COLO668 (cell line): ENCODE data around the gene CTBP1.

Experiments used
- DNase-seq: peaks from one replicate; lab custom pipeline; 2025; ENCODE audit not compliant: unreplicated experiment; lab: John Stamatoyannopoulos, UW

Gene CTBP1

DNA sequence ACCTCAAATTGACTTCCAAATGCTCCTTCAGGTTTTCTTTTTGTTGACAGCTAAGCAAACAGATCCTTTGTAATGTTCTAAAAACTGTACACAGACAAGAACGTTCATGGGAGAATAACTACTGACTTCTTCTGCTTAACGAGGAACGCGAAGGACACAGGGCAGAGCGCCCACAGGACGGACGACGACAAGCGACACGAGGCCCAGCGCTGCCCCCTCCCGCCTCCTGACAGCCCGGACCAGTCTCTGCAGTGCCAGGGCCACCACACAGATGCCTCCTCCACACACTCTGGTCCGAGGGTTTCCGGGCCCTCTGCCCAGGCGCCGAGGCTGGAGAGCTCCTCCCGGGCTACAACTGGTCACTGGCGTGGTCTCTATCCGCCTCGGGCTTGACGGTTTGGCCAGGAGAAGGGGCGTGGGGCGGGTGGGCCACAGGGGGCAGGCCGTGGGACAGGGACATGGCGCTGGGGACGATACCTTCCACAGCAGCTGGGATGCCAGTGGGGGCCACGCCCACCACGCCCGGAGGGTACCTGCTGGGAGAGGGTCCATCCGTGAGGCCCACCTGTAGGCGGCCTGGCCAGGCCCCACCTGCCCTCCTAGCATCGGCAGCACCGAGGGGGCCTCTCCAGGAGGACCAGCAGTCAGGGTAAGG is 36.9 kb downstream of the CTBP1 start:
- no peak for DNase-seq

DNA sequence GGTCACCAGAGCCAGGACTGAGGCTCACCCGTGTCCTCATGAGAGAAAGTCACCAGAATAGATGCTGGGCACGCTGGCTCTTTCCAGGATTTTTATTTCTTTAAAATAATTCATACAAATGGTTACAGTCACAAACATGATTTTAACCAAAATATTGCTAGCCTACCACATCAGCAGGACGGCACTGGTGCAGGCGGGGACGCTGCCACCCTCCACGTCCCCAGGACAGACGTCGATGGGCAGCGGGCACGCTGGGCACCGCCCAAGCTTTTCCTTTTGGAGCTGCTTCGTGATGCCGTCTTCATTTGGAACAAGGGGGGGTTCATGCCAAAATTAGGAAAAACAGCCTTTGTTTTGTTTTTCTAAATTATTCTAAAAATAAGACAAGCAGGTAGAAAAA is 37.6 kb downstream of the CTBP1 start:
- no peak for DNase-seq

DNA sequence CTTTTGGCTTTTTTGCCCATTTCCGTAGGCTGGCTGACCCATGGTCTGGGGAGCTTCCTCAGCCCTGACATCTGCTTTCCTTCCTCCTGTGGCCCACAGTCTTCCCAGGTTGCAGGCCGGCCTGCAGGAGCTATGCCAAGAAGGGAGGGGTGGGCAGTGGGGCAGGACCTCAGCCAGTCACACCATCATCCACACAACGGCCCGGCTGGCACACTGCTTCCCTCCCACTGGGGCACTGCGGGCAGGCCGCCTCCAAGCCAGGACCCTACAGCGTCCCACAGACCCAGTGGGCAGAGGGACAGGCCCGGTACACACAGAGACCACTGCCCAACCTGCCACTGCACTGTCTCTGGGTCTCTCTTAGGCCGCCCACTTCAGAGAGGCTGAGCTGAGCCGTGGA is 38.0 kb downstream of the CTBP1 start:
- DNase-seq = no peak

DNA sequence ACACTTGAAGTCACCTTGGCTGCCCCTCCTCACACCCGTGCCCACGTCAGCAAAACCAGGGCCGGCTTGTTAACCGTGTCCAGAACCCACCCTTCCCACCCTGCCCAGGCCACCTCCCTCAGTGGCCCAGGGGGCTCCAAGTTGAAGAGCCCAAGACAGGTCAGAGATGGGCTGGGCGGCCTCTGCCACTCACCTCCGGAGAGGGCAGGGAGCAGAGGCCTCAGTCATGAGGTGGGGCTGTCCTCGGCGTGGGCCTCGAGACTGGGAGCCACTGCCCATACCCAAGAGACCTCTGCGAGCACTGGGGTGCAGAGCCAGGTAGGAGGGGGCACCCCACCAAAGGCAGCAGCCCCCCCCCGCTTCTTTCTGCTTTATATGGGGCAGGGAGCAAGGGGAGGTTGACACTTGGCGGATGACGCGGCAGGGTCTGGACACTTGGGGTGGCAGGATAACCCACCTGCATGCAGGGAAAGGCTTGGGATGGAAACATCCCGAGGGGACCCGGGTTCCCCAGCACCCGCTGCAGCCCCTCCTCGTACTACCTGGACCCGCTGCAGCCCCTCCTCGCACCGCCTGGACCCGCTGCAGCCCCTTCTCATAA is 38.6 kb downstream of the CTBP1 start:
- no peak for DNase-seq

DNA sequence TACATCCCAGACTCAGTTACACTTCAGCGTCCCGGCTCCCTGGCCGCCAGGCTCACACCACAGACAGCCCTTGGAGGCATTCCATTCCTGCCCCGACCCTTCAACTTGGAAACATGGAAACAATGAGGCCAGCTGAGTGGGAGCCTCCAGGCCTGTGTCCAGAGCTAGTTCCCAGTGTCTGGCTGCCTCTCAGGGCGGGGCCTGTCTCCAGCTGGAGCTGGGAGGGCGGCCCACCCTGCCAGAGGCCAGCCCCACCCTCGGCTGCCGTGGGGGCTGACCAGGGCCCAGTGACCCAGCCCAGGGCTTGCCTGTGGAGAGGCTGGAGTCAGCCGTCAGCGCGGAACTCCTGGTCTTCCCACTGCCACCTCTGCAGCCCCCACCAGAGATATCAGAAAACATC is 39.1 kb downstream of the CTBP1 start:
- DNase-seq = no peak

DNA sequence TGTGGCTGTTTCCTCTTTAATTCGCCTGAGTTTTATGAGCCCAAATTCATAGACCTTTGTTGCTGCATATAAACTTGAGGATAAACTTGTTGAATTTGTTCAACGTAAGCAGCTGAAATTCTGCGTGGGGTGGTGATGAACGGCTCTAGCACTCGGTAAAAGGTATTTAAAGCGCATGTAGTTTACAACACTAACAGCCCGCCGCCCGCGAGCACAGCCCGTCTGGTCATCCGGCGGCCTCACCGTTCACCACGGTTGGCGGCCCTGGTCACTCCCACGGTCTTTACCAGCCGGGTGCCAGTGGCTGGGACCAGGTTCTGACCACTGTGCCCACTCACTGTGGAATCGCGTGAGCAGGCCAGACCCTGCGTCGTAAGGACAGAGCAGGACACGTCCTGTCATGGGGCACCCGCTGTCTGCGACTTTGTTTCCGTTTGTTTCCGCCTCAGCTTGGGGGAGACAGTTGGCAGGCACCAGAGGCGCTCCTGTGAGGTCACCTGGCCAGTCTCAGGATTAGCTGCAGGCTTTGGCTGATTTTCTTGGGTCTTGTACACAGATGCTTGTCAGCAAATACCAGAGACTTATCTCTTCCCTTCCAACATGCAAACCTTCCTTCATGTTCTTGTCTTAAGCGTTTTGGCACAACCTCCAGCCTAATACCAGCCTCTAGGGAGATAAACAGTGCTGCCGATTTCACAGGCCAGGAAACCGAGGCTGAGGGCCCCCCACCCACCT is 39.8 kb downstream of the CTBP1 start:
- DNase-seq = no peak

DNA sequence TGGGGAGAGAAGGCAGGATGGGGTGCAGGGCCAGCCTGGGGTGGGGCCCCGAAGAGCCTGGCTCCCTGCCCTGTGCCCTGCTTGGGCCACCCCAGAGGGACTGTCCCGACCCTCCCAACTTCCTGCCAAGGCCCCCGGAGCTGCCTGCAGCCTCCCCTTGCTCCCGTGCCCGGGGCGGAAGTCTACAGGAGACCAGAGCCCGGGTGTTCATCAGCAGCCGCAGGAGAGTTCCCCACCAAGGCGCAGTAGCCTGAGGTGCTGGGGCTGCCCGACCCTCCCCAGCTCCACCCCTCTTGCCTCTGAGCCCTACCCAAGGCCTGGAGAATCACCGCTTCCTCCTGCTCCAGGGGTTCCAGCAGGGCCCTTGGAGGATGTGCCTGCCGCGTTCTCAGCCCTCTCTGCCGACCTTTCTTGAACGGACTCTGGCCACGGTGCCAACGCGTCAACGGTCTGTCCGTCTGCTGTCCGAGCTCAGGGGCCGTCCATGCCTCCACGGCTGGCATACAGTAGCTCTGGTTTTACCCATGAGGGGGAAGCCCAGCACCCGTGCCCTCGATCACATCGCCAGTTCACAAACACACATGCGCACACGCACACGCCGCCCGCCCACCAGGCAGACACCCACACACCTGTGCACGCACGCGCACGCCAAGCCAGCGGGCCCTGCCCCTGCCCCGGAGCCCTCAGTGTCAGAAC is 40.5 kb downstream of the CTBP1 start:
- DNase-seq = no peak

DNA sequence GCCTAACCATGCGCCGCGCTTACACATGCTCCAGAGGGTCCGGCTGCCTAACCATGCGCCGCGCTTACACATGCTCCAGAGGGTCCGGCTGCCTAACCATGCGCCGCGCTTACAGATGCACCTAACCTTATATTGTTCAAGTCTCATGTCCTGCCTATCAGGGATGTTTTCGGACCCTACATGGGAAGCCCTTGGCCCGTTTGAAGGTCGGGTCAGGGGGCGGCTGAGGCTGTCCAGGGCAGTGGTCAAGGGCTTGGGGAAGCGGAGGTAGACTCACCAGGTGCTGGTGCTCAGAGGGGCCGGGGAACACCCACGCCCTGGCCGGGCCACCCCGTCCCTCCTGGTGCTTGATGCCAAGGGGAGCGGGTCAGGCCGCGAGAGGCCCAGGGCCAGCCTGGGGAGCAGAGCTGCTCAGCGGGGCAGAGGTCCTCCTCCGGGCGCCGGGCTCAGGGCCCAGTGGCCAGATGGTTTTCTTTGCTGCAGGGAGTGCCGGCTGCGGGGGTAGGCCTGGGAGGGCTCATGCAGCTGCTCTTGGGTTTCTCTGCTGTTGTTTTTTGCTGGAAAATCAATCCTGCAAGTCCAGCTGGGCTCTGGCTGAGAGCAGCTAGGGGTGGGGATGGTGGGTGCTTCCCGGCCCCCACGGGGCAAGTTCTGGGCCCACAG is 41.2 kb downstream of the CTBP1 start:
- DNase-seq = peak; percentile 10

DNA sequence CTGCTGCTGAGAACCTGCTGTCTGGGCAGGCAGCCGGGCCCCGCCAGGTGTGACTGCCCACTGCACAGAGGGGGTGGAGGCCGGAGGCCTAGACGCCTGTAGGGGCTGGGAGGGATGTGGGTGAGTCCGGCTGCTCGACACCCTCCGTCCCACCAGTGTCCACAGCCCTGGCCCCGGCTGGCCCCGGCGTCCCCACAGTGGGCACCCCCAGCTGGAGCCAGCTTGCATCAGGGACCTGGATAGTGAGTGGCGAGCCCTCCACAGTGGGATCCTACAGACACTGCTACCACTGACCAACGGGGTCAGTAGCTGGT is 41.8 kb downstream of the CTBP1 start:
- no peak for DNase-seq

DNA sequence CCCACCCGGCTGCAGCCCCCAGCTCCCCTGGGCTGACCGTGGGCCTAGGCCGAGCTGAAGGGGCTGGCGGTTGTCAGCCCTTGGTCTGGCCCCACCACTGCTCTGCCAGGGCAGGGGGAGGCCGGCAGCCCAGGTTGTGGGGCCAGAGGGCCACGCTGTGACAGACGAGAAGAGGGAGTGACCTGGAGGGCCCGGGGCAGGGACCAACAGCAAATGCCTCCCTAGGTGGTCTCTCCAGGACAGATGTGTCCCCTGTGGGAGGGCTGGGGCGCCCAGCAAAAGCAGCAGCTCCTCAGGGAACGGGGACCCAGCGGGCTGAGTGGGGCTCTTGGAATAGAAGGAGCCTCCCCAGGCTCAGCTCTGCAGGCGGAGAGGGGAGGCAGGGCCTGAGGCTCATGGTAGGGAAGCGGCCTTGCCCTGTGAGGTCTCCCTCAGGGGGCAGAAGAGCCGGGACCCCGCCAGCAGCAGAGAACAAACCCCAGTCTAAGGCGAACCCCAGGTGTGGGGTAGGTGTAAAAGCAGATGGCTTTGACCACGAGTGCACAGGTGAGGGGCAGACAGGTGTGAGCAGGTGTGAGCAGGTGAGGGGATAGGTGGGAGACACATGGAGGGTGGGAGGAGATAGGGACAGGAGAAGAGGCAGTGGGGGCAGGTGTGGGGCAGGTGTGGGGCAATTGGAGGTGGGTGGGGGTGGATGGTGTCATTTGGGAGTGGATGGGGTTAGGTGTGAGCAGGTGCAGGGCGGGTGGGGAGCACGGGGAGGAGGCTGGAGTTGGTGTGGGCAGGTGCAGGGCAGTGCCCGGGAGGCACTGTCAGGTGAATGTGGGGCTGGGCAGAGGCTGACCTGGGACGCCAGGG is 42.4 kb downstream of the CTBP1 start:
- DNase-seq = peak; percentile 59

DNA sequence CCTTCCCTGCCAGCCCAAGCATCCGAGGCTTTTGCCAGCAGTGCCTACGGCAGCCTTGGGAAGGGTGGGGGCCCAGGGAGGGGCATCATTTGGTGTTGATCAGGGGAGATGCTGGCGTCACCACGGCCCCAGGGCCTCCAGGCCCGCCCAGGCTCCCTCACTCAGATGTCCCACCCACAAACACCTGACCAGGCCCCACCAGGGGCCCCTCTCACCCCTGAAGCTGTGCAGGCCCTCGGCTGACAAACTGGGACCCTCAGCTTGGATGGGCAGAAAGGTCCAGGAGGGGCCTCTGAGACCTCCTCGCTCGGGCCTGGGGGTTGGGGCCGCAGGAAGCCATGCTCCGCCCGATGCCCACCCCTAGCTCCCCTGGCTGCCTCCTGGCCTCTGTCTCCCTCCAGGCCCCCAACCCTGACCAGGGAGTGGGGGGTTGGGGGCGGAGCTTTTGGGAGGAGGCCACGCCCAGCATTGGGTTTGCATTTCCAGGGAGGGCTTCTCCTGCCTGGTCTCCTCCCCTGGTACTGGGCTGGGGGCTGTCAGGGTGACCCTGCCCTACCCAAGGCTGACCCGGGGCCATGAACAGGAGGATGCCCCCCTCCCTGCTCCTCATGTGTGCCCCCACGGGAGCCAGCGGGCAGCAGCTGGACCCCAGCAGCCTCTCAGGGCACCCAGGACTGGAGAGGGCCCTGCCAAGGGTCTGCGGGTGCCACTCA is 43.2 kb downstream of the CTBP1 start:
- no peak for DNase-seq

DNA sequence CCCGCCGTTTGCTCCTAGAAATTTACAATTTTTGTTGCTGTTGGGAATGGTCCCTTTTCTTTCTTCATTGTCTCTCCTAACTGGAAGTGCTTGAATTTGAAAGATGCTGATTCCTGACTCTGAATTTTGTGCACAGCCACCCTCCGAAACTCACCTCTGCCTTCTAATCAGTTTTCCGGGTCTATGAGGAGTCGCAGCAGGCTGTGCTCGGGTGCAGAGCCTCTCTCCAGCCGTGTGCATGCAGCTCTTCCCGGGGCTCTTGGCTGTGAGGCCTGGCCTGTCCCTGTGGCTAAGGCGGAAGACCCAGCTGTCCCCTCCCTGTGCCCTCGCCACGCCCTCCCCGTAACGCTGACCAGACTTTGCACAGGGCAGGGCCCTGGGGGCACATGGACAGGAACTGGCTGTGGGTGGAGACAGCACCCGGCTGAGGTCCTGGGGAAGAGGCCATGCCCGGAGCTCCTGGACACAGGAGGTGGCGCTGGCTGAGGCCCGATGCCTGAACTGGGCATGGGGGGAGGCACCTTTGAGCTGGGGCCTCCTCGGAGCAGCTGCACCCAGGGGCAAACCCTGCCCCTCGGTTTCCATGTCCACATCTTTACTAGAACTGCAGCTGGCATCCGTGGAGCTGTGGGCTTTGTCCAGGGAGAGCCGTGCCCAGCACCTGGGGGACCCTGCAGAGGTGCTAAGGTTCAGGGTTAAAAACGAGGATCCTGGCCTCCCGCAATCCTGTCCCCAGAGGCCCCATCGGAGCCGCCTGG is 43.9 kb downstream of the CTBP1 start:
- no peak for DNase-seq

DNA sequence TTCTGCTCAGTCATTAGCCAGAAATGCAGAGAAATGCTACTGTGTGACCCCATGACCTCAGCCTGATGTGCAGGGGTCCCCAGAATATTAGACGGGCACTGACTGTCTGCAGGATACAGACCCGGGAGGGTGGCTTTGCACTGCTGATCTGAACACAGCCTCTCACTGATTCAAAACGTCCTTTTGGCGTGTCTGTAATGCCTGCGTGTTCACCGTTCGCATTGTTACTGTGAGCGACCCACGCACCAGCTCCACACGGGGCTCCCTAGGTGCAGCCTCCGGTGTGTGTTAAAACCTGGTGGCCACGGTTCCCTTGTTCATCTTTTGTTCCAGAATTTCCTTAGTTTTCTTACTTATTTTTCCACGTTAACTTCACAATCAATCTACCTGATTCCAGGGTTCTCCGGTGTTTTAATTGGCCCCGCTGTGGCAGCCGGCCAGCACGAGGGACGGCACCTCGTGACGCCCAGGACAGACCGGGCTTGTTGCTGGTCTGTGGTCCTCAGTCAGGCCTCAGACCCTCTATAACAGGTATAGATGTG is 44.6 kb downstream of the CTBP1 start:
- no peak for DNase-seq

DNA sequence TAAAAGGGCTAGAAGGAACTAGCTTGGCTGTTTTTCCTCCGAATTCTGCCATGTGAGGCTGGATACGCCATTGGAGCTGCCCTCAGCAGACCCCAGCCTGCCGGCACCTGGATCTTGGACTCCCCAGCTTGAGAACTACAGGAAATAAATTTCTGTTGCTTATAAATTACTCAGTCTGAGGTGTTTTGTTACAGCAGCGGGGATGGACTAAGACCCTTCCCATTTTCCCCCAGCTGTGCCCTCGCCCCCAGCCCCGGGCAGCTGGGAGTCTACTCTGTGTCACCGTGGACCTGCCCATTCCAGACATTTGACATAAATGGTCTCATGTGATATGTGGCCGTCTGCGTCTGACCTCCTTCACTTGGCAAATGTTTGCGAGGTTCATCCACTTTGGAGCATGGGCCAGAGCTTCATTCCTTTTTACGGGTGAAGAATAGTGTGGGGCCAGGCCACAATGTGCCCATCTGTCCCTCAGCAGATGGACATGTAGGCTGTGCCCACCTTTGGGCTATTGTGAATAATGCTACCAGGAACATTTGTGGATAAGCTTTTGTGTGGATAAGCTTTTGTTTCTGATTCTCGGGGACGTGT is 45.8 kb downstream of the CTBP1 start:
- DNase-seq = no peak

DNA sequence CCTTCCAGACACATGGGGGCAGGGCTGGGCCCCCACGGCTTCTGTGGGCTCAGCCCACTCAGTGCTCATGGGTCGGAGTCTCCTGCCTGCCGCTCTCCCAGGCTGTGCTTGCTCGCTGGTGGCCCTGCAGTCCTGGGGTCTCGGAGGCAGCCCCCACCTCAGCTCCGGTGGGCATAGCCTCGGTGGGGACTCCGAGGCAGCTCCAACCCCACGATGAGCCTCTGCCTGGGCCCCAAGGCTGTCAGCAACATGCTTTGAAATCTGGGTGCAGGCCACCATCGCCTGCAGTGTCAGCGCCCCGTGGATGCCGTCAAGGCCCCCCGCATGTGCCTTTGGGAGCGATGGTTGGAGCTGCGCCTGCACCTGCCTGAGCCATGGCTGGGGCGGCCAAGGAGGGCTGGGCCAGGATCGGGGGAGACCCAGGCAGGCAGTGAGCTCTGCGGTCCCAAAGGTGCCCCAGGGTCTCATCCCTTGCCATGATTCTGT is 46.4 kb downstream of the CTBP1 start:
- DNase-seq = no peak

DNA sequence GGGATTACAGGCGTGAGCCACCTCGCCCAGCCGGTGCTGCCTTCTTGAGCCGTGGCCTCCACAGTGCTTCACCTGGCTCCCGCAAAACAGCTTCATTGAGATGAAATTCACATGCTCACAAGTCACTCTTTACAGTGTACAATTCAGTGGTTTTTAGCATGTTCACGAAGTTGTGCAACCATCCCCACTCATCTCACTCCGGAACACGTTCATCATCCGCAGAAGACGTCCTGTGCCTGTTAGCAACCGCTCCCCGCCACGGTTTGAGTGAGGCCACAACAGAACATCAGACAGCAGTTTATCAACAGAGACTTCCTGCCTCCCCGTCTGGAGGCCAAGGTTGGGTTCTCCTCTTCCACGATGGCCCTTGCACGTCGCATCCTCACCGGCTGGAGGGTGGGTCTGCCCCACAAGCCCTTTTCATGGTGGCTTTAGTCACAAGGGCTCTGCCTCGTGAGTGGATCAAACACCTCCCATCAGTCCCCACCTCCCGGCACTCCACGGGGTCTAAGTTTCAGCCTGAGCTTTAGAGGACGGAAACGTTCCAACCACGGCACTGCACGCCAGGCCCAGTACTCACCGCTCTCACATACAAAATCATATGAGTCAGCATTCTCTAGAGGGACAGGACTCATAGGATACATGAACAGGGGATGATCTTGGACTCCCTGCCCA is 46.9 kb downstream of the CTBP1 start:
- no peak for DNase-seq

DNA sequence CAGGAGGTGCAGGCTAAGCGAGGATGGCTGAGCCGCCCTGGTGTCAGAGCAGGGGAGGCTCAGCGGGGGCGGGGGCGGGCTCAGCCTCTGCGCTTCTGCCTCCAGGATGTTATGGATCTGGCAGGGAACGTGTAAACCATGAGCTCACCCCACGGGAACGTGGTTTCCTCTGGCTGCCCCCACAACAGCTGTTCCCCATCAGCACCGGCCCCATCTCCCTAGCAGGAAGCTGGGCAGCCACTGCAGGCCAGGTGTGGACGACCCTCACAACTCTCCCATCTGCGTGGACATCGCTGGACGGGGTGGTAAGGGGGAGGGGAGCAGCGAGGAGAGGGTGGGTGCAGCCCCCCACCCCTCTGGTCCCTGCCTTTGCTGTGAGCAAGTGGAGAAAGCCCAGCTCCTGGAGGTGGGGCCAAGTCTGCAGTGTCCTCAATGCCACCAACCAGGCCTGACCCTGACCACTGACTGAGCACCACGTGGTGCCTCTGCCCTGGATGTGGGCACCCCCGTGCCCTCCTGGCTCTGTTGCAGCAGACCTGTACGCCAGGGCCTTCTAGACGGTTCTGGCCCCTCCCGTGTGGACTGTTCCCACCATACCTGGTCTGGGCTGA is 48.4 kb downstream of the CTBP1 start:
- no peak for DNase-seq
